ENCODE measurements around the gene ARF5. TPM values are rescaled to one million over a fixed set of nuclear protein-coding genes. Genes with fewer than 3 reads are reported as not detected.

ARF5 gene
- total and polyA plus RNA-seq, 4 donors, result 115 to 239 (median 159) TPM

GRCh38 chr7:127625331-127625730 lies 37.1 kb downstream of the ARF5 start:
- H3K4me1 ChIP-seq (ENCODE audit: control insufficient read depth in 5 of 5, insufficient read depth in 5 of 5, low read length in 5 of 5), result no peaks in the 10 kb centered on the region
- no peak for DNase-seq
- no peak for ATAC-seq (ENCODE audit: insufficient read depth, low FRiP score)
- no peaks in the 10 kb centered on the region for H3K36me3 ChIP-seq (ENCODE audit: control insufficient read depth in 4 of 4, insufficient read depth in 4 of 4, low read length in 4 of 4)
- no peak overlapping the region for H3K27ac ChIP-seq (ENCODE audit: low read depth in 1 of 2, low read length in 1 of 2)
- peaks cover under 1 to 23% (median 9%) of the 10 kb centered on the region in 3 donors for H3K27me3 ChIP-seq (ENCODE audit: control insufficient read depth in 3 of 3, insufficient read depth in 3 of 3, low read length in 2 of 3)
- no peak overlapping the region for H3K4me3 ChIP-seq
- no peak overlapping the region for H3K9ac ChIP-seq (ENCODE audit: insufficient read depth in 1 of 2, low read length in 2 of 2)
- no peaks in the 10 kb centered on the region for H3K9me3 ChIP-seq (ENCODE audit: control insufficient read depth in 4 of 4, insufficient read depth in 3 of 4, low read length in 3 of 4)
- TF ChIP-seq CTCF (IDR thresholded peaks at IDR 0.05; ENCODE audit: control extremely low read depth, extremely low read depth), result no peak

GRCh38 chr7:127628445-127628844 lies 40.2 kb downstream of the ARF5 start:
- no peak overlapping the region for H3K27ac ChIP-seq (ENCODE audit: low read depth in 1 of 2, low read length in 1 of 2)
- TF ChIP-seq CTCF (IDR thresholded peaks at IDR 0.05; ENCODE audit: control extremely low read depth, extremely low read depth), result no peak
- H3K36me3 ChIP-seq (ENCODE audit: control insufficient read depth in 4 of 4, insufficient read depth in 4 of 4, low read length in 4 of 4), result no peaks in the 10 kb centered on the region
- H3K4me3 ChIP-seq, result no peak overlapping the region
- H3K9ac ChIP-seq (ENCODE audit: insufficient read depth in 1 of 2, low read length in 2 of 2), result no peak overlapping the region
- H3K27me3 ChIP-seq (ENCODE audit: control insufficient read depth in 3 of 3, insufficient read depth in 3 of 3, low read length in 2 of 3), result no peaks in the 10 kb centered on the region
- H3K9me3 ChIP-seq (ENCODE audit: control insufficient read depth in 4 of 4, insufficient read depth in 3 of 4, low read length in 3 of 4), result no peaks in the 10 kb centered on the region
- no peak for ATAC-seq (ENCODE audit: insufficient read depth, low FRiP score)
- DNase-seq, result no peak
- 67 to 78% methylated on average over 3 of the region's 3 CpGs for WGBS, 2 donors
- no peaks in the 10 kb centered on the region for H3K4me1 ChIP-seq (ENCODE audit: control insufficient read depth in 5 of 5, insufficient read depth in 5 of 5, low read length in 5 of 5)

GRCh38 chr7:127629268-127629854 lies 41.1 kb downstream of the ARF5 start:
- WGBS, 2 donors, result 7 to 12% methylated on average over 5 of the region's 5 CpGs
- H3K4me3 ChIP-seq, result no peak overlapping the region
- H3K9me3 ChIP-seq (ENCODE audit: control insufficient read depth in 4 of 4, insufficient read depth in 3 of 4, low read length in 3 of 4), result no peaks in the 10 kb centered on the region
- TF ChIP-seq CTCF (IDR thresholded peaks at IDR 0.05; ENCODE audit: control extremely low read depth, extremely low read depth), result no peak
- ATAC-seq (ENCODE audit: insufficient read depth, low FRiP score), result peak; percentile 34
- H3K4me1 ChIP-seq (ENCODE audit: control insufficient read depth in 5 of 5, insufficient read depth in 5 of 5, low read length in 5 of 5), result no peaks in the 10 kb centered on the region
- H3K36me3 ChIP-seq (ENCODE audit: control insufficient read depth in 4 of 4, insufficient read depth in 4 of 4, low read length in 4 of 4), result no peaks in the 10 kb centered on the region
- no peak for DNase-seq
- H3K27me3 ChIP-seq (ENCODE audit: control insufficient read depth in 3 of 3, insufficient read depth in 3 of 3, low read length in 2 of 3), result no peaks in the 10 kb centered on the region
- H3K9ac ChIP-seq (ENCODE audit: insufficient read depth in 1 of 2, low read length in 2 of 2), result no peak overlapping the region
- no peak overlapping the region for H3K27ac ChIP-seq (ENCODE audit: low read depth in 1 of 2, low read length in 1 of 2)

All from lung (tissue), 12 donors.